ENCODE measurements around the gene NXN.

DNA sequence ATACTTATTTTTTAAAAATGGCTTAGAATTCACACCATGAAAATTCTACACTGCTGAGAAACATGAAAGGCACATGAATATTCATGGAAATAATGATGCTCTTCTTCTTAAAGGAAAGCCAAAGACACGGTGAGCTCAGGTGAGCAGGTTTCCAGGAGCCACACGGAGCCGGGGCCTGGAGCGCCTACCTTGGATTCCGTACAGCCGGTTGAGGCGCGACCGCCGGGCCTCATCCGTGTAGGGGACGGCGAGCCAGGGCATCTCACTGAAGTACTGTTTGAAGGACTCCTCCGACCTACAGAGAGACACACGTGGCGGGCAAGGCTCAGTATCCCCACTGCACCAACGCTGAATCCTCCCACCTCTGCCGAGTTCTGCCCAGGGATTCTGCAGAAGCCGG, 160.3 kb downstream of the NXN start:
- TF ChIP-seq POLR2A (IDR thresholded peaks at IDR 0.05; ENCODE audit: low read depth, low read length) (no peak), TAF1 (IDR thresholded peaks at IDR 0.05; ENCODE audit: borderline replicate concordance, low read depth, low read length) (no peak), POLR2AphosphoS5 (IDR thresholded peaks at IDR 0.05; ENCODE audit: low read depth, low read length) (no peak)
